GM12872 (cell line): ENCODE results near the gene VTN.

Experiments used
- TF ChIP-seq, protein P1 (sequence below): IDR thresholded peaks from 3 replicates; pipeline ENCODE4 v1.5.1; 2011; ENCODE audit warnings: low read depth, mild to moderate bottlenecking, low read length, moderate library complexity; ENCODE audit not compliant: insufficient read depth

Gene VTN

DNA sequence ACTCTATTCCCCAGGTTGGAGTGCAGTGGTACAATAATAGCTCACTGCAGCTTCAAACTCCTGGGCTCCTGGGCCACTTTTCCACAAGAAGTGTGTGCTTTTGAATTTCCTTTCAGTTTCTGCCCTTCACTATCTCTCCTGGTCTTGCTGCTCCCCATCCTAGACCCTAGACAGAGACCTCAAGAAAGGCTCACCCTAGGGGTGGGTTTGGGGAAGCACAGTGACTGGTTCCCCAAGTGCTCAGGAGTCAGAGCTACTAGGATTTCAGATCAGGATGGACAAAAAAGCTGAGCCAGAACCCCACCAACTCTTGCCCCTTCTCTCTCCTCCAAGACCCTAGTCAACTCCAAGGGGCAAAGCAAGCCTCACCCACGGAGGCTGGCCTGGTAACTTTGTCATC, 3.5 kb downstream of the VTN start:
- TF ChIP-seq, protein P1, sequence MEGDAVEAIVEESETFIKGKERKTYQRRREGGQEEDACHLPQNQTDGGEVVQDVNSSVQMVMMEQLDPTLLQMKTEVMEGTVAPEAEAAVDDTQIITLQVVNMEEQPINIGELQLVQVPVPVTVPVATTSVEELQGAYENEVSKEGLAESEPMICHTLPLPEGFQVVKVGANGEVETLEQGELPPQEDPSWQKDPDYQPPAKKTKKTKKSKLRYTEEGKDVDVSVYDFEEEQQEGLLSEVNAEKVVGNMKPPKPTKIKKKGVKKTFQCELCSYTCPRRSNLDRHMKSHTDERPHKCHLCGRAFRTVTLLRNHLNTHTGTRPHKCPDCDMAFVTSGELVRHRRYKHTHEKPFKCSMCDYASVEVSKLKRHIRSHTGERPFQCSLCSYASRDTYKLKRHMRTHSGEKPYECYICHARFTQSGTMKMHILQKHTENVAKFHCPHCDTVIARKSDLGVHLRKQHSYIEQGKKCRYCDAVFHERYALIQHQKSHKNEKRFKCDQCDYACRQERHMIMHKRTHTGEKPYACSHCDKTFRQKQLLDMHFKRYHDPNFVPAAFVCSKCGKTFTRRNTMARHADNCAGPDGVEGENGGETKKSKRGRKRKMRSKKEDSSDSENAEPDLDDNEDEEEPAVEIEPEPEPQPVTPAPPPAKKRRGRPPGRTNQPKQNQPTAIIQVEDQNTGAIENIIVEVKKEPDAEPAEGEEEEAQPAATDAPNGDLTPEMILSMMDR = peak; percentile 36; the same call in 2 of the 3 replicates

DNA sequence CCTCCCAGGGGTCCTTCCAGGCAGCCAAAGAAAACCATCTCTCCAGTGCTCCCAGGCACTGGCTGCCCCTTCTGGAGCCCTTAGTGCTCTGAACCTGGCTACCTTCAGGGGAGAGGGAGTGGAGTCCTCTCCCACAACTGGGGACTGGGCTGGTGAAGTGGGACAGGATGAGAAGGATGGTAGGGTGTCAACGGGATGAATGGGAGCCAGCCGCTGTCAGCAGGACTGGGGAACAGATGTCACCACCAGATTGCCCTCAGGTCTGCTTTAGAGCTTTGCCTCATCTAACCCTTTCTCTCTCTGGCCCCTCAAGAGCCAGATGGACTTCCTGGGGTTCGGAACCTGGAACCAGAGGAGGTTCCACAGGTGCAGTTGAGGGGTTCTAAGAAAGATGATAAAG, 4.6 kb downstream of the VTN start:
- TF ChIP-seq, protein P1 = no peak

DNA sequence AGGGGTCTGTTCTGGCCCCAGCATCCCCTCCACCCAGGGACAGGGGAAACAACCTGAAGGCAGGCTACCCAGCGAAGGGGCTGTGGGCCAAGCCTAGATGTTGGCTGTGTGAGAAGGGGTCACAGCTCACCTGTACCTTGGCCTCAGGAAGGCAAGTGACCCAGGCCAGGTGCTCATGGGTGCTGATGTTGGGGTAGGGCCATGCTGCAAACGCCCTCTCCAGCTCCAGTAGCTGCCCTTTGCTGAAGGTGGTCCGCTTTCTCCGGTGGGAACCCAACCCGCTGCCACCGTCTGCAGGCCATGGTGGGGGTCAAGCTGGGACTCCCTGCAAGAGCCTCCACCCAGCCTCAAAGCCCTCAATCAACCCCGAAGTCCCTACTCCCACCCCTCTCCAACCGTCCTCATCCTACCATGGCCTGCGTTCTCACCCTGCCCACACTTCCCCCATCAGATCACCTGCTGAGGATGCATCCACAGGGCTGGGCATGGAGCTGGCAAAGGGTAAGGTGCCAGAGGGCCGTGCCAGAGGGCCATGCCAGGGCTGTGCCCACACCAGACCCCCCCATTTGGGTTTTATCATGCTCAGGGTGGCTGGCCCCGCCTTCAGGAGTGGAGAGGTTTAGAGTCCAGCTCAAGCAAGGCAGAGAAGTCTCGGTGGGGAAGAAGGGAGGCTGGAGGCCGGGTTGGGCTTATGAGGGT, 5.3 kb downstream of the VTN start, which contains the start of gene SEBOX:
TSS of gene SEBOX (minus strand) at position 535 of the 699 bp plus-strand sequence. CDS start at position 487, 48 bp downstream.
- TF ChIP-seq, protein P1 = no peak

DNA sequence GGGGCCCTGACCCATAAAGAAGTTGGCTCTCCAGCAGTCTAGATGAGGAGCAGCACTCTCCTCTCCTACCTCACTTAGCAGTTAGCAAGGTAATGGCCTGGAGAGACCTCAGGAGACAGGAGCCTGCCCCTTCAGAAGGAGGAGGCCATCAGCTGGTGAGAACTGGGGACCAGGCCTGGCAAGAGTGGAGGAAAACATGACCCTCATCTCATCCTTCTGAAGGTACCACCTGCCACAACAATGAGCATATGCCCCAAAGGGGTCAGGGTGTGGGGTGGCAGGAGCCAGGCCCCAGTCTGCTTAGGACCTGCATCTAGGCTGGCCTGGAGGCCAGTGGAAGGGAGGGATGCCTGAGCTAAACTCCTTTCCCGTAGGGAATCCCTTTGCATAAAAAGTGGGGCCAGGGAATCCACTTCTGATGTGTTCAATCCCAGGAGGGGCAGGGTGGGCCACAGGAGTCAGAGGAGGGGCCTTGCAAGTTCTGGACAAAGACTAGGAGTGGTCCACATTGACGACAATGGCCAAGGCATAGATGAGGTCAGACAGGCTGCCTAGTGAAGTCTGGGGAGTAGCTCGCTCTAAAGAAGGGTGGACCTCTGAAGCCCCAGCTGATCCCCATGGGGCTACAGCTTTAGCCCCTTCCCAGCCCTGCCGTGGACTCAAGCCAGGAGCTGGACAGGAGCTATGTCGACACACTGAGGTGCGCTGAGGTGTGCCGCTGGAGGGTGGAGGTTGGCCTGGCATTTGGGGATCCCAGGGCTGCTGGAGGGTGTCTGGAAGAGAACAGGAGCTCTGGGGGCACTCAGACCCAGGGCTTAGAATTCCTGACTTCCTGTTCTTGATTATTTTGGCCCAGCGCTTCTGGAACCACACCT, 6.1 kb downstream of the VTN start:
- TF ChIP-seq, protein P1 = no peak

DNA sequence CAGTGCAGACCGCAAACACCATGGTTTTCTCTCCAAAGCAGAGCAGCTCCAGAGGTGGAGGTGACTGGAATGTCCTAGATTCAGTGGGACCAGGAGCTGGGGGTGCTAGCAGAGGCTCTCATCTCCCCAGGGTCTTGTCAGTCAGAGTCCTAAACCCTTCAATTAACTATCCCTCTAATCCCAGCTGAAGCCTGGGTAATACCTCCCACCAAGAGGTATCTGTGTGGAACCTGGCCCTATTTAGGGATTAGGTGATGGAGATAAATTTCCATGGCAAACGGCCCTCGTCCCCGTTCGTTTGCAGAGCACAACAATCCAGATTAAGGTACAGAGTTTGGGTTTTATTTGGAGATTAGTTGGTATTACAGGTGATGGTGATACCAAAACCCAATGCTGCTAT, 6.9 kb downstream of the VTN start:
- TF ChIP-seq, protein P1 = no peak

DNA sequence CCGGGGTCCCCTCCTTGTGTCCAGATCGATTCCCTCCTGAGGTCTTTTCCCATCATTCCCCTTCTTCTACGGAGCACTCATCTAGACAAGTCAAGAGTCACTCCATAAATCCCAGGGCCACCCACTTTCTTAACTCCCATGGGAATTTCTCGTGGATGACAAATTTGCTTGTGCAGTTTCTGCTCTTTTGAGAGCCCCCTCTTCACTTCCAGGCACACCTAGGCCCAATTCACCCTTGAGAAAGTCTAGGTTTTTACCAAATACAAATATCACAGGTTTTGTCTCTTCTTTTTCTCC, 12.3 kb downstream of the VTN start:
- TF ChIP-seq, protein P1 = no peak

DNA sequence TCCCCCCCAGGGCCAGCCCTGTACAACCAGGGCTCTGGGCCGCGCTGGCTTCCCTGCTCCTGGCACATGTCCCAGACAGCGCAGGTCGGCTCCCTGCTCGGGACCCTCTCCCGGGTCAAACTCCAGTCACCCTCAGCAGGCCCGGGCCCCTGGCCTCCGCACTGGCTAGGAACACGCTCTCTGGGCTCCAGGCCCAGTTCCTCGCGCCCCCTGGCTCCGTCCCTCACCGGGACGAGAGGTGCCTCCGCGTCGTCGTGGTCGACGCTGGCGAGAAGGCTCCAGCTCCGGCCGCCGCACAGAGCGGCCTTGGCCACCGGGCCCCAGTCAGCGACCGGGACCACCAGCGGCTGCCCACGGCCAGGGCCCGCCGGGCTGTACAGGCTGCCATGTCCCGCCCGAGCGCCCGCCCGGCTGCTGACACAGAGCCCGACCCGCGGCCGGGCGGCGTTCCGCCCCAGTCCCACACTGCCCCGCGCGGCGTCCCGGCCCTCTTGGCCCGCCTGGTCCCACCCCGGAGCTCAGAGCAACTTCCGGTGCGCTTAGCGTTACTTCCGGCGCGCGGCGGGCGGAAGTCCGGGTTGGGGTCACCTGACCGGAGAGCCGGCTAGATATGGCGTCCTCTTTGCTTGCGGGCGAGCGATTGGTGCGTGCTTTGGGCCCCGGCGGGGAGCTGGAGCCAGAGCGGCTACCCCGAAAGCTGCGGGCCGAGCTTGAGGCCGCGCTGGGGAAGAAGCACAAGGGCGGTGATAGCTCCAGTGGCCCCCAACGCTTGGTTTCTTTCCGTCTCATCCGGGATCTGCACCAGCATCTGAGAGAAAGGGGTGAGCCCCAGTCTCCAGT, 12.8 kb downstream of the VTN start, which contains the start of gene POLDIP2:
TSS of gene POLDIP2 (minus strand) at position 467 of the 840 bp plus-strand sequence. CDS start at position 388, 79 bp downstream.
- TF ChIP-seq, protein P1 = no peak
